HG02623 (cell line): ENCODE data around the gene PYM1.
"Not testable (repeated sequence)": the region's sequence is repeated elsewhere in the genome, so short reads cannot be mapped to it uniquely, and the experiment has no call there.

Experiments used
- ATAC-seq: cut with Tn5 transposase; IDR thresholded peaks from one replicate; pipeline ENCODE4 v1.9.1; 2021; ENCODE audit warnings: moderate library complexity; ENCODE audit not compliant: unreplicated experiment

PYM1 gene

DNA sequence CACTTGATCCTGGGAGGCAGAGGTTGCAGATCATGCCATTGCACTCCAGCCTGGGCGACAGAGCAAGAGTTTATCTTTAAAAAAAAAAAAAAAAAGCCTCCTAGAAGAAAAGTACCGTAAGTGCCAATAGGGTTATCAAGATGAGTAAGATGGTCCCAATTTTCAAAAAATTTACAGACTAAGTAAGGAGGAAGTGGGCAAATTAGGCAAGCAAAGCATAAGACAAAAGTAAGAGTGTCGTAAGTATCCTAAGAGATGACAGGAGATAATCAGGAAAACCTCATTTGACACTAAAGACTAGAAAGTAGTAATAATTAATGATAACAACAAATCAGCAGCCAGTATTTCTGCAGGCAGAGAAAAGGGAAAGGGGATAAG is 12.2 kb downstream of the PYM1 start:
- no peak for ATAC-seq

GRCh38 chr12:55912908-55913307 is 14.8 kb downstream of the PYM1 start:
- ATAC-seq = no peak

GRCh38 chr12:55909513-55909884 is 18.2 kb downstream of the PYM1 start:
- no peak for ATAC-seq

- ATAC-seq = no peak
Measured at GRCh38 chr12:55908726-55909512, 18.8 kb downstream of the PYM1 start.

GRCh38 chr12:55906056-55906455 is 21.6 kb downstream of the PYM1 start:
- ATAC-seq = no peak

DNA sequence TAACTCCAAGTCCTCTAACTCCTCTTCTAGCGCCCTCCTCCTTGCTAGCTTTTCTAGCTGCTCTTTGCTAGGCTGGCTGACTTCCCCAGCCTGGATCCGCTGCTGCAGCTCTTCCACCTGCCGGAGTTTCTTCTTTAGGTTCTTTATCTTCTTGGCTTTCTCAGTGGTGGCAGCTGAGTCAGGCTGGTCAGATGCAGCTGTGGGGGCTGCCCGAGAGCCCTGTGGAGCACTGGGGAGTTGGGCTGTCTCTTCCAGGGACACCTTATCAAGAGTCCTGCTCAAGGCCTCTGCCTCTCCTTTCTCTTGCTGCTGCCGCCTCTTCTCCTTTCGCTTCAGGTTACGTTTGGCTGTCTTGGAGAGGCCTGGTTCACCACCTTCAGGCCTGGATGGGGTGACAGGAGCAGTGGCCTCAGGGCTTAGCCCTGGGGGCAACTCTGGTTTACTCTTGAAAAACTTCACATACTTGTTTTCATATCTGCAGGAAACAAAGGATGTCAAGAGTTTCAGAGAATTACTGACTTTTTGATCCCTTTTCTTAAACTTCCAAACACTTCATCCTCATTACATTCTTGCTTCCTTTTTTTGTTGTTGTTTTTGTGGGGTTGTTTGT is 25.7 kb downstream of the PYM1 start:
- ATAC-seq = no peak

DNA sequence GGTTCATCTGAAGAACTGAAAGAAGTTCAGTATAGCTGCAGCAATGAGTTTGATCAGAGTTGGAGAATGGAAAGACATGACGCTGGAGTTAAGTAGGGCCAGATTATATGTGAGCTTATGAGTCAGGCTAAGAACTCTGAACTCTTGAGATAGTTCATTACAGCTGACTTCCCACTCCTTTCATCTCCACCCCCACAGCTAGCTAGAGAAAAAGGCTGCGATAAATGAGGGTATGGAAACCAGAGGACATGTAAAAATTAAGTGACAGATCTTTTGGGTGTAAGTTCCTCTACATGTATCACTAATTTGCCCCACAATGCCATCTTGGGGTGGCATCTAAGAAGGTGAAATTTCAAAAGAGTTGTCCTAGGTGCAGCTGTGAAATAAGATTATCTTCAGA is 28.6 kb downstream of the PYM1 start:
- ATAC-seq = no peak

- ATAC-seq = no peak
Measured at GRCh38 chr12:55893723-55894122, 34.0 kb downstream of the PYM1 start.

- ATAC-seq = no peak
Measured at GRCh38 chr12:55891310-55891709, 36.4 kb downstream of the PYM1 start.

DNA sequence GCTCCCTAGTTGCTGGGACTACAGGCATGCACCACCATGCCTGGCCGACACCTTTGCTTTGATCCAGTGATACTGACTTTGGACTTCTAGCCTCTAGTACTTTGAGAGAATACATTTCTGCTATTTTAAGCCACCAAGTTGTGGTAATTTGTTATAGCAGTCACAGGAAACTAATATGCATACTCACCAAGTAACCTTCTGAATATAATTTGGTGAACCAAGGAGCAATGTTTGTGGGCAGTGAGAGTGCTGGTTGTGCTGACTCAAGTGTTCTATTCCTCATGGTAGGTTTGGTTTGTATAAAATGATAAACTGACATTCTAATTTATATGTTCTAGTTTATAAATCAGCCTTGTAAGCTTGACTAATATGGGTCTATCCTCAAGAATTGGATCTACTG is 42.6 kb downstream of the PYM1 start:
- ATAC-seq = no peak

DNA sequence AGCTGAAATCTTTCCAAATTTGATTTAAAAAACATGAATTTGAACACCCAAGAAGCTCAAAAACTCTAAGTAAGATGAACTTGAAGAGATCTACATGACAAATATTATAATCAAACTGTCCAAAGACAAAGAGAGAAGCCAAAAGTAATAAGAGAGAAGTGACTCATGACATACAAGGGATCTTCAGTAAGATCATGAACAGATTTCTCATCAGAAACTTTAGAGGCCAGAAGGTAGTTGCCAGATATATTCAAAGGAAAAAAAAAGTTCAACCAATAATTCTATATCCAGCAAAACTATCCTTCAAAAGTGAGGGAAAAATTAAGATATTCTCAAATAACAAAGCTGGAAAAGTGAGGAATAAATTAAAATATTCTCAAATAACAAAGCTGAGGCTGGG is 49.9 kb downstream of the PYM1 start:
- ATAC-seq = no peak

- no peak for ATAC-seq
Measured at GRCh38 chr12:55875704-55876467, 51.8 kb downstream of the PYM1 start.

DNA sequence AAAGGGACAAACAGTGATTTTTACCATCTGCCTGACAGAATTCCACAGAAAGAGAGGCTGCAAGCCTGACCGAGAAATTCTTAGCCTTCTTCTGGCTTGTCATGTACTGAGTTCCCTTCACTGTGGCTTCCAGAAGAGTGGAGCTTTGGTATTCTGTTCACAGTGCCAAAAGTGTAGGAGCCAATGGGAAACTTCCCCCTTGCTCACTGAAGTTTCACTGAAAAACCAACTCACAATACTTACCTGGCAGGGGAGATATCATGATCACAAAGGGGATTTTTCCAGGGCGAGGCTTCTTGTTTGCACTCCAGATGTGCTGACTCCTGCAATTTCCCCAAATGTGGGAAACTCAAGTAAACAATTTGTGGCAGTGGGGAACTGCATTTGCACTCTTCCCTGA is 53.3 kb downstream of the PYM1 start:
- ATAC-seq = no peak

- not testable (repeated sequence) for ATAC-seq
Measured at GRCh38 chr12:55866454-55867004, 61.2 kb downstream of the PYM1 start.

GRCh38 chr12:55865327-55865726 is 62.4 kb downstream of the PYM1 start:
- no peak for ATAC-seq

DNA sequence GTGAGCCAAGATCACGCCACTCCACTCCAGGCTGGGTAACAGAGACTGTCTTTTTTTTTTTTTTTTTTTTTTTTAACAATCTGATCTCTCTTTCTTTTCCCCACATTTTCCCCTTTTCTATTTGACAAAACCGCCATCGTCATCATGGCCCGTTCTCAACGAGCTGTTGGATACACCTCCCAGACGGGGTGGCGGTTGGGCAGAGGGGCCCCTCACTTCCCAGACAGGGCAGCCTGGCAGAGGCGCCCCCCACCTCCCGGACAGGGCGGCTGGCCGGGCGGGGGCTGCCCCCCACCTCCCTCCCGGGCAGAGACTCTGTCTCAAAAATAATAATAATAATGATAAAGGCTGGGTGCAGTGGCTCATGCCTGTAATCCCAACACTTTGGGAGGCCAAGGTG is 64.8 kb downstream of the PYM1 start:
- ATAC-seq = not testable (repeated sequence)

DNA sequence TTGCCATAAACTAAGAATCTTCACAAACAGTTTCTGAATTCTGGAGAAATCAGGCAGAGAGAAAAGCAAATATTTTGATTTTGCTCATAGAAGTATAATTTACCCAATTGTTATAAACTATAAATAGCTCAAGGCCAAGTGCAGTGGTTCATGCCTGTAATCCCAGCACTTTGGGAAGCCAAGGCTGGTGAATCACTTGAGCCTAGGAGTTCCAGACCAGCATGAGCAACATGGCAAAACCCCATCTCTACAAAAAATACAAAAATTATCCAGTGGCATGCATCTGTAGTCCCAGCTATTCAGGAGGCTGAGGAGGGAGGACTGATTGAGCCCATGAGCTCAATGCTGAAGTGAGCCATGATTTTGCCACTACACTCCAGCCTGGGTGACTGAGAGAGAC is 65.4 kb downstream of the PYM1 start:
- no peak for ATAC-seq

DNA sequence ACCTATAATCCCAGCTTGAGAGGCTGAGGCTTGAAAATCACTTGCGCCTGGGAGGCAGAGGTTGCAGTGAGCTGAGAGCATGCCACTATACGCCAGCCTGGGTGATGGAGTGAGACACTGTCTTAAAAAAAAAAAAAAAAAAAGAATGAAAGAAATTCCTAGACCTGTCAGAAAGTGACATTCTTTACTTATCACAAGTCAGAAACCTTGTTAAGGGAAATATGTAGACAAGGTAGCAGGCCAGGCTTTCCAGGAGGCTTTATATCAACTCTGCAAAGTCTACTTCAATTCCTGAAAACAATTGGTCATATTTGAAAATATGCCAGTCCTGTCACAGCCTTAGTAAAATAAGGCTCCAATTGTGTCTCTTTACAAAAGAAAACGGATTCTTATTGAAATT is 65.8 kb downstream of the PYM1 start:
- ATAC-seq = no peak

DNA sequence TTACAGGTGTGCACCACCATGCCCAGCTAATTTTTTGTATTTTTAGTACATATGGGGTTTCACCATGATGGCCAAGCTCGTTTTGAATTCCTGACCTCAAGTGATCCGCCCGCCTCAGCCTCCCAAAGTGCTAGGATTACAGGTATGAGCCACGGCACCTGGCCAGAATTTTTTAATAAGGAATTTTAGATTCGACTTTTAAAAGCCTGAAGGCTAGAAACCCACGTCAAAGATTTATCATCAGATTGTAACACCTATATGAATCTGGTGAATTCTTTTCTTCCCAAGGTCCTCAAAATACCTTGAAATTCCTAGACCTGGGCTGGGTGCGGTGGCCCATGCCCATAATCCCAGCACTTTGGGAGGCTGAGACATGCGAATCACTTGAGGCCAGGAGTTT is 66.3 kb downstream of the PYM1 start:
- no peak for ATAC-seq

GRCh38 chr12:55852740-55853139 is 75.0 kb downstream of the PYM1 start:
- no peak for ATAC-seq
